ENCODE measurements around the gene RHPN2.

DNA sequence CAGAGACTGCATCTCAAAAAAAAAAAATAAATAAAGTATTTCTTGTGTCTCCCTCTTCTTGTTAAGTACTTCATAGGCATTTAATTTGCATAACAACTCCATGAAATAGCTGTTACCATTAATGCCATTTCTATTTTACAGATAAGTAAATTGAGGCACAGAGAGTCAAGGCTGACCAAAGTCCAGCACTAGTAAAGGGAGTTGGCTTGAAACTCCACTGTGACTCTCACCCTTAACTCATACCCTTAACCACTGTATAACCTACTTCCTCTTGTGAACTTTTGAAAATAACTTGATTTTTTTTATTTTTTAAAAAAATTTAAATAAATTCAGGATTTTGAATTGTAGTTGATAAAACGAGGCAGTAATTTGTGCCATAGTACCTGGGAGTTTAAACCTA is 22.3 kb upstream of the RHPN2 start:
- TF ChIP-seq, protein P1, sequence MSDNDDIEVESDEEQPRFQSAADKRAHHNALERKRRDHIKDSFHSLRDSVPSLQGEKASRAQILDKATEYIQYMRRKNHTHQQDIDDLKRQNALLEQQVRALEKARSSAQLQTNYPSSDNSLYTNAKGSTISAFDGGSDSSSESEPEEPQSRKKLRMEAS (IDR thresholded peaks at IDR 0.05; ENCODE audit: insufficient read depth, insufficient read length), result no peak
- TF ChIP-seq, protein P2, sequence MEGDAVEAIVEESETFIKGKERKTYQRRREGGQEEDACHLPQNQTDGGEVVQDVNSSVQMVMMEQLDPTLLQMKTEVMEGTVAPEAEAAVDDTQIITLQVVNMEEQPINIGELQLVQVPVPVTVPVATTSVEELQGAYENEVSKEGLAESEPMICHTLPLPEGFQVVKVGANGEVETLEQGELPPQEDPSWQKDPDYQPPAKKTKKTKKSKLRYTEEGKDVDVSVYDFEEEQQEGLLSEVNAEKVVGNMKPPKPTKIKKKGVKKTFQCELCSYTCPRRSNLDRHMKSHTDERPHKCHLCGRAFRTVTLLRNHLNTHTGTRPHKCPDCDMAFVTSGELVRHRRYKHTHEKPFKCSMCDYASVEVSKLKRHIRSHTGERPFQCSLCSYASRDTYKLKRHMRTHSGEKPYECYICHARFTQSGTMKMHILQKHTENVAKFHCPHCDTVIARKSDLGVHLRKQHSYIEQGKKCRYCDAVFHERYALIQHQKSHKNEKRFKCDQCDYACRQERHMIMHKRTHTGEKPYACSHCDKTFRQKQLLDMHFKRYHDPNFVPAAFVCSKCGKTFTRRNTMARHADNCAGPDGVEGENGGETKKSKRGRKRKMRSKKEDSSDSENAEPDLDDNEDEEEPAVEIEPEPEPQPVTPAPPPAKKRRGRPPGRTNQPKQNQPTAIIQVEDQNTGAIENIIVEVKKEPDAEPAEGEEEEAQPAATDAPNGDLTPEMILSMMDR (IDR thresholded peaks at IDR 0.05; ENCODE audit: extremely low read depth in 1 of 2, insufficient read depth in 1 of 2, low read depth in 1 of 2, low read length in 2 of 2), result no peak
- TF ChIP-seq POLR2AphosphoS5 (IDR thresholded peaks at IDR 0.05; ENCODE audit: insufficient read depth, low read depth, low read length), result no peak
- no peak for TF ChIP-seq POLR2A (IDR thresholded peaks at IDR 0.05; ENCODE audit: low read depth, low read length)
- no peak for TF ChIP-seq EZH2 (IDR thresholded peaks at IDR 0.05; ENCODE audit: borderline replicate concordance, low read depth, low read length, severe bottlenecking)
- TF ChIP-seq MYC (IDR thresholded peaks at IDR 0.05; ENCODE audit: low read depth, low read length), result no peak
- no peak for TF ChIP-seq GATA2 (IDR thresholded peaks at IDR 0.05; ENCODE audit: insufficient read depth, insufficient read length, low read depth, low read length)
